ENCODE data around the gene PROSER3. TPM values are rescaled to one million over a fixed set of nuclear protein-coding genes. Genes with fewer than 3 reads are reported as not detected.

PROSER3 gene
- total and polyA plus RNA-seq, 2 of the 13 experiments (the other 11 are each of a cell fraction or from before 2014, with no cell fraction given) = 5.1 to 5.7 TPM

DNA sequence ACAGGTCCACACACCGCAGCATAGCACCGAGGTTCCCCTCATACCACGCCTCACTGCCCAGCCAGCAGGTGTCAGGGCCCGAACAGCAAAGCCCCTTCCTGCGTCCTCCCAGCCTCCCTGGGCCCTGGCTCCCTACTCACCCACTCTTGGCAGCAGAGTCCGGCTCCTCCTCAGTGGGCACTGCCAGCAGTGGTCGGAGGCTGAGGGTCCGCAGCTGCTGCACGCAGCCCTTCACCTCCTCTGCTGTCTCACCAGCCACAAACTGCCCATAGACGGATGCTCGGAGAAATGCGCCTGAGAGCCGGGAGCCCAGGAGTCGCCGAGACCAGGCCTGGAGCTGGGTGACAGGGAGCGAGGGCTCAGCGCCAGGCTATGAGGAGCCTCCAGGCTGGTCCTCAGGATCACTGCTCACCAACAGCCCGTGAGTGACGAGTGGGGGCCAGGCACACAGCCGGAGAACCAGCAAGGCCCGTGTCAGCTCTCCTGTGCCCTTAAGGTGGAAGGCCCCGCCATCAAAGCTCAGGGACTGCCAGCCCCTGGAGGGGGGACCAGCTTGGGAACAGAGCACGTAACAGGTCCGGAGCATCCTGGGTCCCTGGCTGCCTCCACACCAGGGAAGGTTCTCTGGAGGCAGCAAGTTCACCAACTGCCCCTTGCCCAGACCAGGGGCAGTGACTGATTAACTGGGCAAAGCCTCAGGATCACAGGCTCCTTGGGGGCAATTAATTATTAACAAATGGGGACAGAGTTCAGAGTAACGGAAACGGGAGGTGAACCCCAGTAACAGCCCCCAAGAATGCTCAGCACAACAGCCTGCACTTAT lies 54.5 kb downstream of the PROSER3 start, which contains the start of gene PRODH2 (continued):
- TF ChIP-seq, protein P1, sequence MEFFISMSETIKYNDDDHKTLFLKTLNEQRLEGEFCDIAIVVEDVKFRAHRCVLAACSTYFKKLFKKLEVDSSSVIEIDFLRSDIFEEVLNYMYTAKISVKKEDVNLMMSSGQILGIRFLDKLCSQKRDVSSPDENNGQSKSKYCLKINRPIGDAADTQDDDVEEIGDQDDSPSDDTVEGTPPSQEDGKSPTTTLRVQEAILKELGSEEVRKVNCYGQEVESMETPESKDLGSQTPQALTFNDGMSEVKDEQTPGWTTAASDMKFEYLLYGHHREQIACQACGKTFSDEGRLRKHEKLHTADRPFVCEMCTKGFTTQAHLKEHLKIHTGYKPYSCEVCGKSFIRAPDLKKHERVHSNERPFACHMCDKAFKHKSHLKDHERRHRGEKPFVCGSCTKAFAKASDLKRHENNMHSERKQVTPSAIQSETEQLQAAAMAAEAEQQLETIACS (CRISPR knock-in tag; IDR thresholded peaks at IDR 0.05) = no peak
- peak; percentile 41; the same call in 1 of the 2 replicates for TF ChIP-seq ZNF709 (CRISPR knock-in tag; IDR thresholded peaks at IDR 0.05)
- TF ChIP-seq TEAD3 (CRISPR knock-in tag; optimal IDR thresholded peaks at IDR 0.05; ENCODE audit: borderline replicate concordance) = peak; percentile 52
- peak; percentile 52; the same call in 1 of the 2 replicates for TF ChIP-seq ZC3H13 (CRISPR knock-in tag; IDR thresholded peaks at IDR 0.05)
- peak; percentile 72; the same call in 1 of the 2 replicates for TF ChIP-seq SAP130 (CRISPR knock-in tag; IDR thresholded peaks at IDR 0.05; ENCODE audit: low read depth)
- peak; percentile 83 for TF ChIP-seq BORCS8-MEF2B (CRISPR knock-in tag; IDR thresholded peaks at IDR 0.05)
- TF ChIP-seq ATAD3A (CRISPR knock-in tag; IDR thresholded peaks at IDR 0.05) = no peak
- TF ChIP-seq ZNF746 (CRISPR knock-in tag; IDR thresholded peaks at IDR 0.05) = peak; percentile 61; the same call in 1 of the 2 replicates
- peak; percentile 67; the same call in 1 of the 2 replicates for TF ChIP-seq ZMYM3 (CRISPR knock-in tag; IDR thresholded peaks at IDR 0.05)
- TF ChIP-seq NFE2L2 (IDR thresholded peaks at IDR 0.05; ENCODE audit: low read length) = no peak
- 0 out of 2 replicates have a peak, but pooled peaks have one; percentile 61 for TF ChIP-seq ZNF879 (CRISPR knock-in tag; IDR thresholded peaks at IDR 0.05)
- TF ChIP-seq ZNF274 (CRISPR knock-in tag; IDR thresholded peaks at IDR 0.05) = no peak; the same call in 1 of the 2 replicates
- peak; percentile 91 for TF ChIP-seq HNF4A (CRISPR knock-in tag; IDR thresholded peaks at IDR 0.05)
- peak; percentile 63; the same call in 1 of the 2 replicates for TF ChIP-seq ZNF138 (CRISPR knock-in tag; IDR thresholded peaks at IDR 0.05; ENCODE audit: low read depth)
- TF ChIP-seq, protein P2, sequence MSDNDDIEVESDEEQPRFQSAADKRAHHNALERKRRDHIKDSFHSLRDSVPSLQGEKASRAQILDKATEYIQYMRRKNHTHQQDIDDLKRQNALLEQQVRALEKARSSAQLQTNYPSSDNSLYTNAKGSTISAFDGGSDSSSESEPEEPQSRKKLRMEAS (IDR thresholded peaks at IDR 0.05) = peak; percentile 93
- no peak for TF ChIP-seq ZNF484 (CRISPR knock-in tag; IDR thresholded peaks at IDR 0.05; ENCODE audit: borderline replicate concordance, low read depth)
- TF ChIP-seq, protein P3, sequence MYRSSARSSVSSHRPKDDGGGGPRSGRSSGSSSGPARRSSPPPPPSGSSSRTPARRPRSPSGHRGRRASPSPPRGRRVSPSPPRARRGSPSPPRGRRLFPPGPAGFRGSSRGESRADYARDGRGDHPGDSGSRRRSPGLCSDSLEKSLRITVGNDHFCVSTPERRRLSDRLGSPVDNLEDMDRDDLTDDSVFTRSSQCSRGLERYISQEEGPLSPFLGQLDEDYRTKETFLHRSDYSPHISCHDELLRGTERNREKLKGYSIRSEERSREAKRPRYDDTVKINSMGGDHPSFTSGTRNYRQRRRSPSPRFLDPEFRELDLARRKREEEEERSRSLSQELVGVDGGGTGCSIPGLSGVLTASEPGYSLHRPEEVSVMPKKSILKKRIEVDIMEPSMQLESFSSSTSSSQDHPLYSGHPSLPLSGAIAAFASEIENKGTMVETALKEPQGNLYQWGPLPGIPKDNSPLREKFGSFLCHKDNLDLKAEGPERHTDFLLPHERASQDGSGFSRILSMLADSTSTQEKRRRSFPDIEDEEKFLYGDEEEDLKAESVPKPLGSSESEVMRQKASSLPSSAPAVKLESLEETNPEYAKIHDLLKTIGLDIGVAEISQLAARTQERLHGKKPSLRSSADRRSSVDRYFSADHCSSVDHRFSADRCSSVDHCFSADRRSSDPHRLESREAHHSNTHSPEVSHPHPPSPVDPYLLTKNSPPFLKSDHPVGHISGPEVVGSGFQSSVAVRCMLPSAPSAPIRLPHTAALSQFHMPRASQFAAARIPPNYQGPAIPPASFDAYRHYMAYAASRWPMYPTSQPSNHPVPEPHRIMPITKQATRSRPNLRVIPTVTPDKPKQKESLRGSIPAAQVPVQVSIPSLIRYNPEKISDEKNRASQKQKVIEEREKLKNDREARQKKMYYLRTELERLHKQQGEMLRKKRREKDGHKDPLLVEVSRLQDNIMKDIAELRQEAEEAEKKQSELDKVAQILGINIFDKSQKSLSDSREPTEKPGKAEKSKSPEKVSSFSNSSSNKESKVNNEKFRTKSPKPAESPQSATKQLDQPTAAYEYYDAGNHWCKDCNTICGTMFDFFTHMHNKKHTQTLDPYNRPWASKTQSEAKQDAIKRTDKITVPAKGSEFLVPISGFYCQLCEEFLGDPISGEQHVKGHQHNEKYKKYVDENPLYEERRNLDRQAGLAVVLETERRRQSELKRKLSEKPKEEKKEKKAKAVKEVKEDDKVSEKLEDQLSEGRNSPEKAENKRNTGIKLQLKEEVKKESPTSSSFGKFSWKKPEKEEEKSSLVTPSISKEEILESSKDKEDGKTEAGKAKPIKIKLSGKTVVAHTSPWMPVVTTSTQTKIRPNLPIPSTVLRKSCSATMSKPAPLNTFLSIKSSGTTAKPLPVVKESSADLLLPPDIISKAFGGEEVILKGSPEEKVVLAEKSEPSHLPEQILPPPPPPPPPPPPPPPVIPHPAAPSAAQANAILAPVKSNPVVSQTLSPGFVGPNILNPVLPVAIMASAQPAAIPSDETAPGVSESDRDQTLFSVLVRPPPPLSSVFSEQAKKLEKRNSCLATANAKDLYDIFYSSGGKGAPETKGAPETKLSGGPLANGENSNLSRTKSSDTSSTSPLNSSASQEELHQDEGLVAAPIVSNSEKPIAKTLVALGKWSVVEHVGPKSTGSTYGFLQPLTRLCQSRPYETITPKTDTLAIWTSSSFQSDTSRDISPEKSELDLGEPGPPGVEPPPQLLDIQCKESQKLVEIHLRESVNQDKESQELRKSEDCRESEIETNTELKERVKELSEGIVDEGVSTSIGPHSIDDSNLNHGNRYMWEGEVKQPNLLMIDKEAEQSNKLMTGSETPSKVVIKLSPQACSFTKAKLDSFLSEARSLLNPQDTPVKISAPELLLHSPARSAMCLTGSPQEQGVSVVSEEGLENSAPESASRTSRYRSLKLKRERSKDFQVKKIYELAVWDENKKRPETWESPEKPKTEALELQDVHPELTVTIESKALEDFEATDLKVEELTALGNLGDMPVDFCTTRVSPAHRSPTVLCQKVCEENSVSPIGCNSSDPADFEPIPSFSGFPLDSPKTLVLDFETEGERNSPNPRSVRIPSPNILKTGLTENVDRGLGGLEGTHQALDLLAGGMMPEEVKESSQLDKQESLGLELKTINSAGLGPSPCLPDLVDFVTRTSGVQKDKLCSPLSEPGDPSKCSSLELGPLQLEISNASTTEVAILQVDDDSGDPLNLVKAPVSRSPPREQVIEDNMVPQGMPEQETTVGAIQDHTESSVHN (CRISPR knock-in tag; IDR thresholded peaks at IDR 0.05) = no peak
- TF ChIP-seq ZNF451 (CRISPR knock-in tag; IDR thresholded peaks at IDR 0.05) = peak; percentile 34
- peak; percentile 87; the same call in 1 of the 2 replicates for TF ChIP-seq ETV5 (CRISPR knock-in tag; IDR thresholded peaks at IDR 0.05; ENCODE audit: borderline replicate concordance)
- peak; percentile 75; the same call in 1 of the 2 replicates for TF ChIP-seq HDAC2 (CRISPR knock-in tag; IDR thresholded peaks at IDR 0.05)
- peak; percentile 97 for TF ChIP-seq POLR2G (IDR thresholded peaks at IDR 0.05; ENCODE audit: low read depth, low read length)
- TF ChIP-seq ZNF616 (CRISPR knock-in tag; IDR thresholded peaks at IDR 0.05; ENCODE audit: low read depth) = peak; percentile 72; the same call in 1 of the 2 replicates

Data from HepG2 (cell line).